HAP-1 (cell line): ENCODE measurements around the gene SLCO6A1.
A peak's percentile ranks its signal among the peaks of the same experiment; 100 is the strongest.
"Not testable (repeated sequence)": the region's sequence is repeated elsewhere in the genome, so short reads cannot be mapped to it uniquely, and the experiment has no call there.

Experiments used
- DNase-seq, 2 experiments: peaks; one replicate each; pipeline ENCODE4 v3.0.0-alpha.2; 2016 to 2020; ENCODE audit warnings: low spot score in 2 of 2
- H3K27me3 ChIP-seq: fragments of 250-450 bp; sonication (Bioruptor Pico); 2 replicates; pipeline ENCODE4 v1.5.1; 2020; ENCODE audit warnings: low read depth, mild to moderate bottlenecking, moderate library complexity
- H3K36me3 ChIP-seq: fragments of 250-450 bp; sonication (Bioruptor Pico); replicated peaks from 2 replicates; pipeline ENCODE4 v1.5.1; 2020; ENCODE audit warnings: mild to moderate bottlenecking
- H3K4me1 ChIP-seq: fragments of 250-450 bp; sonication (Bioruptor Pico); 2 replicates; pipeline ENCODE4 v1.5.1; 2020; ENCODE audit warnings: mild to moderate bottlenecking
- H3K4me3 ChIP-seq: fragments of 250-450 bp; sonication (Bioruptor Pico); 2 replicates; pipeline ENCODE4 v1.5.1; 2020; ENCODE audit warnings: mild to moderate bottlenecking, moderate library complexity
- H3K9me3 ChIP-seq: fragments of 250-450 bp; sonication (Bioruptor Pico); 2 replicates; pipeline ENCODE4 v1.5.1; 2020; ENCODE audit warnings: mild to moderate bottlenecking, moderate library complexity
- in situ Hi-C: fragments of 300-500 bp; cut with MboI; formaldehyde crosslinking; loops from 3 replicates; pipeline ENCODE4 v1.14.3; 2020; ENCODE audit warnings: low sequenced_read_pairs, inconsistent platforms, mixed read lengths

Gene SLCO6A1

DNA sequence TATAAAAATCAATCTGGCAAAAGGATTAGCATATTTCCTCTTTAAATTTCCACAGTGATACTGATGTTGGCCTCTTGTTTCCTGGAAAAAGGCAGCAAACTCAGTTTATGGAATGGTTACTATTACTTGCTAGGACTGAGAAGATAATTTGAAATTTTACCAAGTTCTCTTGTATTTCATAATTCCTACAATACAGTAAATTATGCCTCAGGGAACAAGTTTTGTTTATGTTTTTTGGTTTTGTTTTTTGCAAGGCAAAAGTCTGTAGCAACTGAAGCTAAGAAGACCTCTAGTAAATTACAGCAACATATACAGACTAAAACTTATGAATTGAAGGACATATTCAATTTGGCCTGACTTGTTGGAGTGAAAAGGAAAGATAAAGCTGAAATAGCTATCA is 30.2 kb upstream of the SLCO6A1 start:
- DNase-seq, result no peak
- no peaks in the 10 kb centered on the region for H3K36me3 ChIP-seq
- H3K4me1 ChIP-seq, result no peaks in the 10 kb centered on the region
- in situ Hi-C loops, result loop anchor here (25.0 kb wide), 1 partner anchor 508 kb away; no protein-coding TSS in a partner anchor
- H3K27me3 ChIP-seq, result peaks cover 2% of the 10 kb centered on the region; the same call in 1 of the 2 replicates
- no peaks in the 10 kb centered on the region for H3K9me3 ChIP-seq
- H3K4me3 ChIP-seq, result no peak overlapping the region

DNA sequence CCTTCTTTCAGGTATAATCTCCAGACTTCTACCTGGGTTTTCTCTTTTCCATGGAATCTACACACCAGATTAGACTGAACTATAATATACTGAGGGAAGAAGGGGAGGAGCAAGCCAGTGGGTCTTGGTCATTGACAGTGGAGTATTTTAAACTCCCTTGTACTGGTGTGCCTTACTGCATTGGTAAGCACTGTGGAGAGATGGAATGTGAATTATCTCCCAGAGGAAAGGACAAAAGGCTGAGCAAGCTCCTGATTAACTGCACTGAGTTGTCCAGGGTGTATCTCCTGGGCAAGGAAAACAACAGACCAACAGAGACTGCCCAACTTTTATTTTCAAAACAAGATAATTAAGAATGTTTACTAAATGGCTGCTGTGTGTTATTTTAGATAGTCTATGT is 29.8 kb upstream of the SLCO6A1 start:
- in situ Hi-C loops, result loop anchor here (25.0 kb wide), 1 partner anchor 509 kb away; no protein-coding TSS in a partner anchor
- no peak overlapping the region for H3K4me3 ChIP-seq
- H3K36me3 ChIP-seq, result no peaks in the 10 kb centered on the region
- no peaks in the 10 kb centered on the region for H3K9me3 ChIP-seq
- peaks cover 2% of the 10 kb centered on the region; the same call in 1 of the 2 replicates for H3K27me3 ChIP-seq
- no peak for DNase-seq
- no peaks in the 10 kb centered on the region for H3K4me1 ChIP-seq

DNA sequence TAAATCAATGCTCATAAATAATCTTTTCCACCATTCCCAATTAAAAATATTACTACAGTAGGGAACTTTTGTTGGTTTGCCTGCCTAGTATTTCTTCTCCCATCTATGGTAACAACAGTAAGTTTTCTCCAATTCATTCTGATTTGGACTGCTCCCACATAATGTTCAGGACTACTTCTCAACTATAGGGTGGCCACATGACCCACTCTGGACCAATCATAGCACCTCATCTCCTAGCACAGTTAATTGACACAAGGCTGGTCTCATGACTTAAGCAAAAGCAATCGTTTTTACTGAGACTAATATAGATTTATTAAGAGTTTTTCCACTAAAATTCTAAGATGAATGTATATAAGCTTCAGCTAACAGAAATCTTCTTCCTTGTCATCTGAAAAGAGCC is 28.7 kb upstream of the SLCO6A1 start:
- peaks cover 2% of the 10 kb centered on the region; the same call in 1 of the 2 replicates for H3K27me3 ChIP-seq
- no peak for DNase-seq
- H3K9me3 ChIP-seq, result no peaks in the 10 kb centered on the region
- no peaks in the 10 kb centered on the region for H3K4me1 ChIP-seq
- H3K36me3 ChIP-seq, result no peaks in the 10 kb centered on the region
- in situ Hi-C loops, result loop anchor here (25.0 kb wide), 1 partner anchor 510 kb away; no protein-coding TSS in a partner anchor
- H3K4me3 ChIP-seq, result no peak overlapping the region

DNA sequence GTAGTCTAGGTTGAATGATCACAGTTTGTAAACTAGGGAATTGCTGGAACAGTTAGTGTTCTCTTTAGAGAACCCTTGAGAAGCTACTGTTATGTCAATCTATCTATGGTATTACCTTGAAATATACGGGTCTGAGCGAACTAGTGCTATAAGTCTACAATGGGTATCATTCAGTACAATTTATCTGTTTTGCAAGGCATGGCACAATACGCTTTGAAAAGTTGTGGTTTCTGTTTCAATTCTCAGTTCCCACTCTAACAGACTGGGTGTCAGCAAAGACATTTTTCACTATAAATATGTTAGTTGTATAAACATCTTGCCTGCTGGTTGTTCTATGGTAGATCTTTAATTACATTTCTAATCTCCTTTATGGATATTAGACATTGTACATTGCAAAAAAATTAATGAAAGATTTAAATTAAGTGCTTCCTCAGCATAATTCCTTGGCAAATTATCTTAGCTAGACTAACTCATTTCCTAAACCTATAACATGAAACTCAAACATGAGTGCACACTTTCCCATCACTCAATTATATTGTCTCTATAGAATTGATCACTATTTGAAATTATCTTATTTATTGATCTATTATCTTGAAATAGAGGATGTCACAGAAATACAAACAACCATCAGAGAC is 24.9 kb upstream of the SLCO6A1 start:
- no peak overlapping the region for H3K4me3 ChIP-seq
- H3K9me3 ChIP-seq, result no peaks in the 10 kb centered on the region
- no peak for DNase-seq
- in situ Hi-C loops, result no loop called here
- peaks cover 2% of the 10 kb centered on the region for H3K27me3 ChIP-seq
- H3K4me1 ChIP-seq, result no peaks in the 10 kb centered on the region
- no peaks in the 10 kb centered on the region for H3K36me3 ChIP-seq

DNA sequence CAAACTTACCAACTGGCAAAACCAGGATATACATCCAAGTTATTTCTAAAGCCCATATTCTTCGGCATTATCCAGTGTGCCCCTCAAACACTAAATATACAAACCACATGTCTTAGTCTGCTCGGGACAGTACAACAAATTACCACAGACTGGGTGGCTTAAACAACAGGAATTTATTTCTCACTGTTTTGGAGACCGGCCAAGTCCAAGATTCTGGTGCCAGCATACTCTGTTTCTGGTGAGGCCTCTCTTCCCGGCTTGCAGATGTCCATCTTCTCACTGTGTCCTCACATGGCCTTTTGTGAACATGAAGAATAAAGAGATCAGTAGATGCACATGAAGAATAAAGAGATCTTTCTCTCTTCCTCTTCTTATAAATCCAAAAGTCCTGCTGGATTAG is 12.9 kb upstream of the SLCO6A1 start:
- H3K27me3 ChIP-seq, result 0 out of 2 replicates have a peak, but pooled peaks cover 3% of the 10 kb centered on the region
- H3K36me3 ChIP-seq, result no peaks in the 10 kb centered on the region
- in situ Hi-C loops, result no loop called here
- H3K4me3 ChIP-seq, result no peak overlapping the region
- H3K9me3 ChIP-seq, result no peaks in the 10 kb centered on the region
- H3K4me1 ChIP-seq, result no peaks in the 10 kb centered on the region
- DNase-seq, result no peak

DNA sequence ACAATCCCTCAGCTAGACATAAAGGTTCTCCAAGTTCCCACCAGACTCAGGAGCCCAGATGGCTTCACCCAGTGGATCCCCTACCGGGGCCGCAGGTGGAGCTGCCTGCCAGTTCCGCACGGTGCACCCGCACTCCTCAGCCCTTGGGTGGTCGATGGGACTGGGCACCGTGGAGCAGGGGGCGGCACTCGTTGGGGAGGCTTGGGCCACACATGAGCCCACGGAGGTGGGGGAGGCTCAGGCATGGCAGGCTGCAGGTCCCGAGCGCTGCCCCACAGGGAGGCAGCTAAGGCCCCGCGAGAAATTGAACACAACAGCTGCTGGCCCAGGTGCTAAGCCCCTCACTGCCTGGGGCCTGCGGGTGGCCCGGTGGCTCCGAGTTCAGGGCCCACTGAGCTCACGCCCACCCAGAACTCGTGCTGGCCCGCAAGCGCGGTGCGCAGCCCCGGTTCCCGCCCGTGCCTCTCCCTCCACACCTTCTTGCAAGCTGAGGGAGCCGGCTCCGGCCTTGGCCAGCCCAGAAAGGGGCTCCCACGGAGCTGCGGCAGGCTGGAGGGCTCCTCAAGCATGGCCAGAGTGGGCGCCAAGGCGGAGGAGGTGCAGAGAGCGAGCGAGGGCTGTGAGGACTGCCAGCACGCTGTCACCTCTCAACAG is 7.4 kb downstream of the SLCO6A1 start:
- H3K9me3 ChIP-seq, H3K27me3 ChIP-seq, in situ Hi-C loops, DNase-seq, H3K4me3 ChIP-seq, H3K4me1 ChIP-seq, H3K36me3 ChIP-seq: not testable (repeated sequence)

DNA sequence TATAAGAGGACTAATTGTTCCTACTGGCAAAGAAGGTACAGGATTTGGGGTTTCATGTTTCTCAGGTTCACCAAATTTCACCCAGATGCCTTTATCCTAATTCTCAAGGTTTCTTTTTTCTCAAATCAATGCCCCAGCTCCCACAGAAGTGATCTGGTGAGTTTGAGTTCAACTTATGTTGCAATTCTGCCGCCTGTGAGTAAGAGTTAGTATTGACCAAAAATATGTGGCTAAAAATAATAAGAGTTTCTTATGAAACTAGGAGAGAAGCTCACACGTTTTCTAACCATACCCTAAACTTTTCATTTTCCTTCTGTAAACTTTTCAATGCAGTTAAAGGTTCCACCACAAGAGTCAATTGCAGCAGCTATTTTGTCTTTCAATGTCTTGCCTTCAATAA is 15.1 kb downstream of the SLCO6A1 start:
- Histone ChIP-seq H3K4me3 (no peak overlapping the region), H3K9me3 (no peaks in the 10 kb centered on the region), H3K36me3 (no peaks in the 10 kb centered on the region), H3K4me1 (no peaks in the 10 kb centered on the region), H3K27me3 (no peaks in the 10 kb centered on the region)
- in situ Hi-C loops, result no loop called here
- DNase-seq, result no peak

DNA sequence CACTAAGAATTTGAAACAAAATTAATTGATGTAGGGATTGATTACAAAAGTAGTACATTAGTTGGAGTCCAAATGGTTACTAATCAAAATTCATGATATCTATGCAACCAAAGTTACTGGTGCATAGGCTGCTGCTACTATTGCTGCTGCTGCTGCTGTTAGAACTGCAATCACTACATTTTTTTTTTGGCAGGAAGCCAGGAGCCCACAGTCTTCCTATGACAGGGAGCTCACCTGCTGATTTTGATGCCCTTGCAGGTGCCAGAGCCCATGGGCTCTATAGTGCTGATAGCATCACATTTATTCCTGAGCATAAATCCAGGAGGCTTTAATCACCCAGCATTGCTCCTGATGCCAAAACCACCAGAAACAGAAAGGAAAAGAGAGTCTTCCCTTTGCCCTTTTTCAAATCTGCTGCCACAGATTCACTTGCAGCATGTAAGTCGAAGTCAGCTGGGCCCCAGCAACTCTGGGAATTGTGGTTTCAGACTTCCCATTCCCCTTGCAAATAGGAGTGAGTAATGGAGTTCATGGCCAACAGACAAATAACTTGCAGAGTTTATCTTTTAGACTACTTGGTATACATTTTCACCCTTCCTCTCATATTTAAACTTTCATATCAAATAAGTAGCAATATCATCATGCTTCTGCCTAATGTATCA is 17.6 kb downstream of the SLCO6A1 start:
- DNase-seq, result no peak
- H3K4me3 ChIP-seq, result no peak overlapping the region
- no peaks in the 10 kb centered on the region for H3K36me3 ChIP-seq
- no peaks in the 10 kb centered on the region for H3K9me3 ChIP-seq
- H3K27me3 ChIP-seq, result no peaks in the 10 kb centered on the region
- no peaks in the 10 kb centered on the region for H3K4me1 ChIP-seq
- in situ Hi-C loops, result no loop called here

DNA sequence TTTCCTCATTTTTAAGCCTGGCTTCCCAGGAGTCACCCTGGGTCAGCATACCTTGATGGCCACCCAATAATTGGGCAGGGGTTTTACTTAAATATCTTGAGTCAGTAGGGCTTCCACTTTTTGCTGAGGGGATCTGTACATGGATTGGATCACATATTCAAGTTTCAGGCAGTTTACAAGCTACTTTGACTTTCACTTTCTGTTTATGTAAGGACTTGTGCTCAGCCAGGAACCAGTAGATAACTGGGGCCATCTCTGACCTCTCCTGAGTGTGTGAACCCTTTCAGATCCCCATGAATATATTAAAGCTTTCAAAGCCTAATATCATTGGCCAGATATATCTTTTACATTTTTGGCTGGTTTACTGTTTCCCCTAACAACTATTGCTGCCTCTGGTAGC is 45.1 kb downstream of the SLCO6A1 start:
- in situ Hi-C loops, result no loop called here
- Histone ChIP-seq H3K36me3 (no peaks in the 10 kb centered on the region), H3K27me3 (no peaks in the 10 kb centered on the region), H3K4me3 (no peak overlapping the region), H3K9me3 (no peaks in the 10 kb centered on the region), H3K4me1 (no peaks in the 10 kb centered on the region)
- DNase-seq, result no peak

DNA sequence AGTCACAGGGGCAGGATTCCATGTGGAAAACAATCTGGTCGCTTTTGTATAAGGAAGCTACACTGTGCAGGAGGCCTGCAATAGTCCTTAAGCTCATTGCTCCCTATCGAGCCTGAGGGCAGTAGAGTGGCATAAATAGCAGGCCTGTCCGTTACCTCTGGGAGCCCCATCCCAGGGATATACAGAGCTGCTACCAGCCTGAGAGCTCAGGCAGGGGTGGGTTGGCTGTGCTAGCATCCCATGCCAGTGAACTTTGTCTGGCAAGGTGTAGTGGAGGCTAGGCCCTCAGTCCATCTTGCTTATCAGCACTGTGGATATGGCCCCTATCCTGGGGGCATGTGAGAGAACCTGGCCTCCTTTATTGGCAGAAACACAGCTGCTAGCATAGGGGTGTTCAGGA is 47.7 kb downstream of the SLCO6A1 start:
- Histone ChIP-seq H3K9me3 (no peaks in the 10 kb centered on the region), H3K36me3 (no peaks in the 10 kb centered on the region), H3K27me3 (no peaks in the 10 kb centered on the region), H3K4me3 (no peak overlapping the region), H3K4me1 (no peaks in the 10 kb centered on the region)
- no peak for DNase-seq
- in situ Hi-C loops, result no loop called here

DNA sequence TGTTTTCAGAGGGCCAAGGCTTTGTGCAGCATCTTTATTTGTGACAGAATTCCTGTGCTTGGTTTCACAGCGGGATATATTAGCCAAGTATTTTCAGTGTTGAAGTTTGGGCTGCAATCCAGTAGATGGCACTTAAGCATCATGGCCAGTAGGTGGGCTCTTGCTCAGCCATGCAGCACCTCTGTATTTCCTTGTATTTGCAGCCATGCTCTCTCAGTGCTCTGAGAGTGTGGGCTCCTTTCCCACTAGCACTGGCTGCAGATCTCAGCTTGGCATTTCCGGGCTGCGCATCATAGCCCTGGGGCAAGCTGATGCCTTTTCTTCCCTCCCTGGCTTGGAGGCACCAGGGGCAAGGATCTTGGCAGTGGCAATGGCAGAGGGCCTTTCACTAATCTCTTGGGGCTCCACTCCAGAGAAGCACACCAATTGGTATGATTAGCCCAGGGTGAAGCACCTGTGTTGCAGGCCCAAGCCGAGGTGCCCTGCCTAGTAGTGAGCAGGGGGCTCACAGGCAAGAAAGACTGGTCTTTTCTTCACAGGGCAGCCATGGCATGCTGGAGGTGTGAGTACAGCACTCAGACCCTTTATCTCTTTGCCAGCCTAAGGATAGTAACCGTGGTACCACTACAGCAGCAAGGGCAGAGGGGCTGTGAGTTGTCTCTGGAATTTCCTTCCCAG is 48.3 kb downstream of the SLCO6A1 start:
- H3K27me3 ChIP-seq, result no peaks in the 10 kb centered on the region
- DNase-seq, result peak; percentile 8 to 16

DNA sequence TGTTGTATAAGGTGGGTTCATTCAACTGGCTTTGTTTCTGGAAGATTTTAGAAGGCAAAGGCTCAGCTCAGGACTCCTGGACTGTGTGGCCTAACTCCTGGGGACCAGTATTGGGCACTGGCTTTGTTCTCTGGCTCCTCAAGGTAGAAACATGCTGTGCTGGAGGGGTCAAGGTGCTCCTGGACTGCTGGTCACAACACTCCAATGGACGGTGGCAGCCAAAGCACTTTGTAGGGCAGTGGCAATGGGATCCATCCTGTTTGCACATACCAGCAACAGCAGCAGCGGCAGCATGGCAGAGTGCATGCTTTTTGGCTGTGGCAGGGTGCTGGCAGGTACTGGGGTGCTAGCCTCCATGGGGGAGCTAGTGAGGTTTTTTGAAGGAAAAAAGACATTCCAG is 65.3 kb downstream of the SLCO6A1 start:
- H3K36me3 ChIP-seq, result no peaks in the 10 kb centered on the region
- no peaks in the 10 kb centered on the region for H3K4me1 ChIP-seq
- no peak for DNase-seq
- no peaks in the 10 kb centered on the region for H3K27me3 ChIP-seq
- no peak overlapping the region for H3K4me3 ChIP-seq
- in situ Hi-C loops, result no loop called here
- no peaks in the 10 kb centered on the region for H3K9me3 ChIP-seq

More for the DNA sequence above, 48.3 kb downstream of the SLCO6A1 start:
- Histone ChIP-seq H3K36me3 (no peaks in the 10 kb centered on the region), H3K9me3 (no peaks in the 10 kb centered on the region), H3K4me3 (no peak overlapping the region), H3K4me1 (no peaks in the 10 kb centered on the region)
- in situ Hi-C loops, result no loop called here

DNA sequence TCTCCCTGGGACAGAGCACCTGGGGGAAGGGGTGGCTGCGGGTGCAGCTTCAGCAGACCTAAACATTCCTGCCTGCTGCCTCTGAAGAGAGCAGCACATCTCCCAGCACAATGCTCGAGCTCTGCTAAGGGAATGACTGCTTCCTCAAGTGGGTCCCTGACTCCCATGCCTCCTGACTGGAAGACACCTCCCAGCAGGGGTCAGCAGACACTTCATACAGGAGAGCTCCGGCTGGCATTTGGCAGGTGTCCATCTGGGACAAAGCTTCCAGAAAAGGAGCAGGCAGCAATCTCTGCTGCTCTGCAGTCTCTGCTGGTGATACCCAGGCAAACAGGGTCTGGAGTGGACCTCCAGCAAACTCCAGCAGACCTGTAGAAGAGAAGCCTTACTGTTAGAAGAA is 77.2 kb downstream of the SLCO6A1 start:
- DNase-seq, result peak in 1 of 2 experiments; percentile 24
- Histone ChIP-seq H3K4me3 (no peak overlapping the region), H3K36me3 (no peaks in the 10 kb centered on the region), H3K9me3 (no peaks in the 10 kb centered on the region), H3K4me1 (no peaks in the 10 kb centered on the region), H3K27me3 (no peaks in the 10 kb centered on the region)
- in situ Hi-C loops, result no loop called here

DNA sequence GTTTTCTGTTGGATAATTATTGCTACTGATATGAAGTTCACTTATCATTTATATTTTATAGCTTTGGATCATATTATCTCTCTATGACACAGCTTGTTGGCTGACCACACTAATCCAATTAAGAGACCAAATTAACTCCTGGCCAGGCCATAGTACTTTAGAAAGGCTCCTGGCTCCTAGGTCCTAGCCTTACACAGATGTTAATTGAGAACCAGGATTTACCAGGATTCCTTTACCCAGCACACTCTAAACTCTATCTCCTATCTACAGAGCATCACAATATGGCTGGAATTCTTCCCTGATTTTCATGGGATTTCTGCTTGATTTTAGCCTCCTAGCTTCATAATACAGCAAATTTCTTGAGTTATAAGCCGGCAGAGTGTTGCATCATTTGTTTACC is 80.3 kb downstream of the SLCO6A1 start:
- H3K36me3 ChIP-seq, result no peaks in the 10 kb centered on the region
- in situ Hi-C loops, result no loop called here
- H3K27me3 ChIP-seq, result no peaks in the 10 kb centered on the region
- H3K4me1 ChIP-seq, result no peaks in the 10 kb centered on the region
- DNase-seq, result no peak
- H3K4me3 ChIP-seq, result no peak overlapping the region
- H3K9me3 ChIP-seq, result no peaks in the 10 kb centered on the region
